Panc1 (cell line): ENCODE data around the gene MEGF11.

ENCODE experiments used
- CTCF ChIP-seq: fragments of 450-650 bp; IDR thresholded peaks from 2 replicates; pipeline ENCODE4 v1.5.1; 2017; ENCODE audit warnings: mild to moderate bottlenecking
- POLR2AphosphoS5 ChIP-seq: IDR thresholded peaks from 2 replicates; pipeline ENCODE4 v1.6.1; 2012; ENCODE audit warnings: mild to moderate bottlenecking, low read depth, low read length, moderate library complexity
- SIN3A ChIP-seq: IDR thresholded peaks from 2 replicates; pipeline ENCODE4 v1.6.1; 2012; ENCODE audit warnings: low read depth, mild to moderate bottlenecking, low read length, moderate library complexity, borderline replicate concordance; ENCODE audit not compliant: insufficient read depth
- TF ChIP-seq, protein P1 (sequence below), 2 experiments: IDR thresholded peaks; 2 replicates each; pipeline ENCODE4 v1.6.1; 2011 to 2012; ENCODE audit warnings: low read depth in 2 of 2, control low read depth in 1 of 2, low read length in 1 of 2, mild to moderate bottlenecking in 1 of 2, moderate library complexity in 1 of 2; ENCODE audit not compliant: insufficient read depth in 1 of 2

DNA sequence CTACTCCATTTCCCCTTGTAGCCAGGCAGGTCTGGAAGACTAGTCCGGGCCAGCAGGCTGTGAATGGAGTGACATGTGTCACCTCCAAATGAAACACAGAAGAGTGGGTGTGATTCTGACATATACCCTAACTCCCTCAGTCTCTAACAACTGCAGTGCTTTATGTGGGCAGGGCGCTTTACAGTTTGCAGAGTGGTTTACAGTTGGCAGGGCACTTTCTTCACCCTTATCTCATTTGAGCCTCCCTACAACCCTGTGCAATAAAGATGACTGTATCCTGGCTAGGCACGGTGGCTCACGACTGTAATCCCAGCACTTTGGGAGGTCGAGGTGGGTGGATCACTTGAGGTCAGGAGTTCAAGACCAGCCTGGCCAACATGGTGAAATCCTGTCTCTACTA is 208.0 kb downstream of the MEGF11 start:
- no peak for TF ChIP-seq CTCF
- TF ChIP-seq, protein P1, sequence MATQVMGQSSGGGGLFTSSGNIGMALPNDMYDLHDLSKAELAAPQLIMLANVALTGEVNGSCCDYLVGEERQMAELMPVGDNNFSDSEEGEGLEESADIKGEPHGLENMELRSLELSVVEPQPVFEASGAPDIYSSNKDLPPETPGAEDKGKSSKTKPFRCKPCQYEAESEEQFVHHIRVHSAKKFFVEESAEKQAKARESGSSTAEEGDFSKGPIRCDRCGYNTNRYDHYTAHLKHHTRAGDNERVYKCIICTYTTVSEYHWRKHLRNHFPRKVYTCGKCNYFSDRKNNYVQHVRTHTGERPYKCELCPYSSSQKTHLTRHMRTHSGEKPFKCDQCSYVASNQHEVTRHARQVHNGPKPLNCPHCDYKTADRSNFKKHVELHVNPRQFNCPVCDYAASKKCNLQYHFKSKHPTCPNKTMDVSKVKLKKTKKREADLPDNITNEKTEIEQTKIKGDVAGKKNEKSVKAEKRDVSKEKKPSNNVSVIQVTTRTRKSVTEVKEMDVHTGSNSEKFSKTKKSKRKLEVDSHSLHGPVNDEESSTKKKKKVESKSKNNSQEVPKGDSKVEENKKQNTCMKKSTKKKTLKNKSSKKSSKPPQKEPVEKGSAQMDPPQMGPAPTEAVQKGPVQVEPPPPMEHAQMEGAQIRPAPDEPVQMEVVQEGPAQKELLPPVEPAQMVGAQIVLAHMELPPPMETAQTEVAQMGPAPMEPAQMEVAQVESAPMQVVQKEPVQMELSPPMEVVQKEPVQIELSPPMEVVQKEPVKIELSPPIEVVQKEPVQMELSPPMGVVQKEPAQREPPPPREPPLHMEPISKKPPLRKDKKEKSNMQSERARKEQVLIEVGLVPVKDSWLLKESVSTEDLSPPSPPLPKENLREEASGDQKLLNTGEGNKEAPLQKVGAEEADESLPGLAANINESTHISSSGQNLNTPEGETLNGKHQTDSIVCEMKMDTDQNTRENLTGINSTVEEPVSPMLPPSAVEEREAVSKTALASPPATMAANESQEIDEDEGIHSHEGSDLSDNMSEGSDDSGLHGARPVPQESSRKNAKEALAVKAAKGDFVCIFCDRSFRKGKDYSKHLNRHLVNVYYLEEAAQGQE (IDR thresholded peaks at IDR 0.05; ENCODE audit: insufficient read depth in 1 of 2, low read depth in 2 of 2, low read length in 1 of 2) = no peak
- TF ChIP-seq POLR2AphosphoS5 = no peak
- TF ChIP-seq SIN3A = no peak
